Keratinocyte (primary cell): ENCODE data around the gene DEFB132. TPM values are rescaled to one million over a fixed set of nuclear protein-coding genes. Genes with fewer than 3 reads are reported as not detected.

Source experiments
- DNase-seq: peaks from one replicate; pipeline ENCODE4 v3.0.0-alpha.2; 2011; ENCODE audit warnings: low read depth, missing footprints, low spot score
- FAIRE-seq: peaks from 2 replicates; lab custom pipeline; 2011; peaks lifted over from hg19 to GRCh38; lab: Jason Lieb, UNC
- H2AFZ ChIP-seq: 2 replicates; pipeline ENCODE4 v1.6.0; 2012; ENCODE audit warnings: low read length, control low read depth, inconsistent platforms; ENCODE audit not compliant: control insufficient read depth
- H3K27ac ChIP-seq: 2 replicates; pipeline ENCODE4 v1.5.1; 2011; ENCODE audit warnings: low read length; ENCODE audit not compliant: control insufficient read depth, insufficient read depth
- H3K27me3 ChIP-seq: 3 replicates; pipeline ENCODE4 v1.6.0; 2011; ENCODE audit warnings: low read length; ENCODE audit not compliant: control insufficient read depth, insufficient read depth; ENCODE audit errors: extremely low read depth
- H3K36me3 ChIP-seq, 2 experiments: 2 replicates in 1 of 2; 3 replicates in 1 of 2; pipeline ENCODE4 v1.5.1; 2011; ENCODE audit warnings: low read length in 2 of 2, mild to moderate bottlenecking in 1 of 2; ENCODE audit not compliant: control insufficient read depth in 2 of 2, insufficient read depth in 2 of 2; ENCODE audit errors: extremely low read depth in 1 of 2
- H3K4me1 ChIP-seq: 3 replicates; pipeline ENCODE4 v1.5.1; 2011; ENCODE audit warnings: low read length; ENCODE audit not compliant: control insufficient read depth, insufficient read depth; ENCODE audit errors: extremely low read depth
- H3K4me2 ChIP-seq: 3 replicates; pipeline ENCODE4 v1.6.0; 2011; ENCODE audit warnings: low read depth, low read length; ENCODE audit not compliant: control insufficient read depth, insufficient read depth; ENCODE audit errors: extremely low read depth
- H3K4me3 ChIP-seq, 3 experiments: fragments of 200-600 bp in 1 of 3; sonication (generic) in 1 of 3; 2 replicates in 2 of 3; 3 replicates in 1 of 3; pipeline ENCODE4 v1.5.1; 2011 to 2016; ENCODE audit warnings: low read length in 3 of 3, mild to moderate bottlenecking in 3 of 3, control low read depth in 2 of 3, inconsistent platforms in 1 of 3, low read depth in 1 of 3, mixed read lengths in 1 of 3, mixed run types in 1 of 3, moderate library complexity in 1 of 3; ENCODE audit not compliant: control insufficient read depth in 2 of 3, insufficient read depth in 2 of 3; ENCODE audit errors: extremely low read depth in 1 of 3
- H3K79me2 ChIP-seq: 2 replicates; pipeline ENCODE4 v1.6.0; 2012; ENCODE audit warnings: low read length; ENCODE audit not compliant: control insufficient read depth, insufficient read depth
- H3K9ac ChIP-seq: 3 replicates; pipeline ENCODE4 v1.6.0; 2011; ENCODE audit warnings: low read length; ENCODE audit not compliant: control insufficient read depth, insufficient read depth; ENCODE audit errors: extremely low read depth
- H3K9me1 ChIP-seq: 3 replicates; pipeline ENCODE4 v1.6.0; 2011; ENCODE audit warnings: low read length; ENCODE audit not compliant: control insufficient read depth, insufficient read depth; ENCODE audit errors: extremely low read depth
- H3K9me3 ChIP-seq: 2 replicates; pipeline ENCODE4 v1.5.1; 2012; ENCODE audit warnings: low read depth, low read length; ENCODE audit not compliant: control insufficient read depth
- H4K20me1 ChIP-seq: 3 replicates; pipeline ENCODE4 v1.6.0; 2011; ENCODE audit warnings: low read length; ENCODE audit not compliant: control insufficient read depth, insufficient read depth; ENCODE audit errors: extremely low read depth
- EZH2 ChIP-seq: IDR thresholded peaks from one replicate; pipeline ENCODE4 v1.6.1; 2012; ENCODE audit warnings: inconsistent platforms, mild to moderate bottlenecking, low read length, moderate library complexity
- dilution Hi-C: fragments of 300-500 bp; cut with MboI; formaldehyde crosslinking; loops from one replicate; pipeline ENCODE4 v1.7.0; 2020; ENCODE audit warnings: low sequenced_read_pairs; ENCODE audit not compliant: extremely low pct_ligation_motif_present
- polyA plus RNA-seq, 5 experiments: library from polyadenylated mRNA; depleted of rRNA in 3 of 5; stranded (reverse) in 3 of 5; stranded (forward) in 1 of 5; unstranded in 1 of 5; fragments of >200 nt; gene quantifications; 1 replicate in 1 of 5; 2 replicates in 3 of 5; 3 replicates in 1 of 5; pipeline versions ENCODE4 v1.2.1 to v1.2.3, GENCODE V29; 2011 to 2012; ENCODE audit warnings: missing spikeins in 2 of 5, low read depth in 1 of 5, low replicate concordance in 1 of 5
- TF ChIP-seq, protein P1 (sequence below), 3 experiments: IDR thresholded peaks in 1 of 3; conservative IDR thresholded peaks in 1 of 3; optimal IDR thresholded peaks in 1 of 3; 2 replicates in 2 of 3; 3 replicates in 1 of 3; pipeline versions ENCODE3 to v1.5.1; 2011; ENCODE audit warnings: low read length in 3 of 3, mild to moderate bottlenecking in 3 of 3, moderate library complexity in 2 of 3, control low read depth in 1 of 3, inconsistent platforms in 1 of 3; ENCODE audit not compliant: insufficient read depth in 2 of 3; ENCODE audit errors: extremely low read depth in 1 of 3

Gene DEFB132
- polyA plus RNA-seq, 1 donor (not counting 4 experiments of a cell fraction or from before 2014, with no cell fraction given) = not detected

DNA sequence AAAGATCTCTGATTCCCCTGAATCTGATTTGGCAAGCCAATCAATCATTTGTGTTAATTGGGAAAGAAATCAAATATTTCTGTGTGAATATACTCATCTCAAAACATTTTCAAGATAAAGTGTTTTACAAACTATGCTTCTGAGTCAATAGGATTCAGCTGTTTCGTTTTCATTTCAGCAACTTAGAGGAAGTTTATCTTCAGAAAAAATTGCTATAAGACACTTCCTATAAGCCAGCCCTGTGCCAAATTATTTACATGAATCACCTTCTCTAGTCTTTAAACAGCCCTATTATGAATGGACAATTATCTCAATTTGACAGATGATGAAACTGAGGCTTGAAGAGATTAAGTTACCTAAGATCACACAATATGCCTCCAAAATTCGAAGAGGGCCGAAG, 19.6 kb upstream of the DEFB132 start:
- no peak overlapping the region for H3K4me3 ChIP-seq
- H3K9me3 ChIP-seq = no peaks in the 10 kb centered on the region
- FAIRE-seq (no peak), DNase-seq (no peak)
- H3K27me3 ChIP-seq = no peaks in the 10 kb centered on the region
- no peak overlapping the region for H2AFZ ChIP-seq
- H3K4me2 ChIP-seq = no peak overlapping the region
- H4K20me1 ChIP-seq = no peaks in the 10 kb centered on the region
- no peaks in the 10 kb centered on the region for H3K36me3 ChIP-seq
- no peak overlapping the region for H3K27ac ChIP-seq
- H3K9me1 ChIP-seq = no peaks in the 10 kb centered on the region
- dilution Hi-C loops = no loop called here
- TF ChIP-seq, protein P1, sequence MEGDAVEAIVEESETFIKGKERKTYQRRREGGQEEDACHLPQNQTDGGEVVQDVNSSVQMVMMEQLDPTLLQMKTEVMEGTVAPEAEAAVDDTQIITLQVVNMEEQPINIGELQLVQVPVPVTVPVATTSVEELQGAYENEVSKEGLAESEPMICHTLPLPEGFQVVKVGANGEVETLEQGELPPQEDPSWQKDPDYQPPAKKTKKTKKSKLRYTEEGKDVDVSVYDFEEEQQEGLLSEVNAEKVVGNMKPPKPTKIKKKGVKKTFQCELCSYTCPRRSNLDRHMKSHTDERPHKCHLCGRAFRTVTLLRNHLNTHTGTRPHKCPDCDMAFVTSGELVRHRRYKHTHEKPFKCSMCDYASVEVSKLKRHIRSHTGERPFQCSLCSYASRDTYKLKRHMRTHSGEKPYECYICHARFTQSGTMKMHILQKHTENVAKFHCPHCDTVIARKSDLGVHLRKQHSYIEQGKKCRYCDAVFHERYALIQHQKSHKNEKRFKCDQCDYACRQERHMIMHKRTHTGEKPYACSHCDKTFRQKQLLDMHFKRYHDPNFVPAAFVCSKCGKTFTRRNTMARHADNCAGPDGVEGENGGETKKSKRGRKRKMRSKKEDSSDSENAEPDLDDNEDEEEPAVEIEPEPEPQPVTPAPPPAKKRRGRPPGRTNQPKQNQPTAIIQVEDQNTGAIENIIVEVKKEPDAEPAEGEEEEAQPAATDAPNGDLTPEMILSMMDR (optimal IDR thresholded peaks at IDR 0.05 in 1 of 3, IDR thresholded peaks at IDR 0.05 in 1 of 3, conservative IDR thresholded peaks at IDR 0.05 in 1 of 3; ENCODE audit: extremely low read depth in 1 of 3, insufficient read depth in 2 of 3, low read length in 3 of 3) = no peak
- TF ChIP-seq EZH2 = no peak
- no peaks in the 10 kb centered on the region for H3K79me2 ChIP-seq
- H3K9ac ChIP-seq = no peak overlapping the region
- H3K4me1 ChIP-seq = peaks cover 8% of the 10 kb centered on the region

DNA sequence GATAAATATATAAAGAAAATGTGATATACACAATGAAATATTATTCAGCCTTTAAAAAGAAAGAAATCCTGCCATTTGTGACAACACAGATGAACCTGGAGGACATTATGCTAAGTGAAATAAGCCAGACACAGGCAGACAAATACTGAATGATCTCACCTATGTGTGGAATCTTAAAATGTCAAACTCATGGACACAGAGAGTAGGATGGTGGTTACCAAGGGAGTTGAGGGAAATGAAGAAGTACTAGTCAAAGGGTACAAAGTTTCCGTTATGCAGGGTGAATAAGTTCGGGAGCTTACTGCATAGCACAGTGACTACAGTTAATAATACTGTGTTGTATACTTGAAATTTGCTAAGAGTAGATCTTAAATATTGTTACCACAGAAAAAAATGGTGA, 14.6 kb upstream of the DEFB132 start:
- Histone ChIP-seq H3K9me3 (no peaks in the 10 kb centered on the region), H3K79me2 (no peaks in the 10 kb centered on the region), H3K9me1 (no peaks in the 10 kb centered on the region), H3K36me3 (no peaks in the 10 kb centered on the region), H3K9ac (no peak overlapping the region), H3K27me3 (no peaks in the 10 kb centered on the region), H3K4me1 (no peaks in the 10 kb centered on the region), H2AFZ (no peak overlapping the region), H3K4me2 (no peak overlapping the region), H4K20me1 (no peaks in the 10 kb centered on the region), H3K4me3 (no peak overlapping the region), H3K27ac (no peak overlapping the region)
- FAIRE-seq = no peak
- DNase-seq = no peak
- no peak for TF ChIP-seq EZH2
- TF ChIP-seq, protein P1 (optimal IDR thresholded peaks at IDR 0.05 in 1 of 3, IDR thresholded peaks at IDR 0.05 in 1 of 3, conservative IDR thresholded peaks at IDR 0.05 in 1 of 3; ENCODE audit: extremely low read depth in 1 of 3, insufficient read depth in 2 of 3, low read length in 3 of 3) = no peak
- dilution Hi-C loops = loop anchor here (10.0 kb wide), 1 partner anchor 82 kb away; the partner anchor contains the start of gene SOX12
